C4-2B (cell line): ENCODE results near the gene GCK.

Experiments
- ZFX ChIP-seq: fragments of 450-650 bp; IDR thresholded peaks from 2 replicates; pipeline ENCODE4 v1.6.1; 2017
- TF ChIP-seq, protein P1 (sequence below): fragments of 450-650 bp; conservative IDR thresholded peaks from 2 replicates; pipeline ENCODE4 v1.5.1; 2017; ENCODE audit warnings: mild to moderate bottlenecking

- TF ChIP-seq ZFX: no peak
- TF ChIP-seq, protein P1, sequence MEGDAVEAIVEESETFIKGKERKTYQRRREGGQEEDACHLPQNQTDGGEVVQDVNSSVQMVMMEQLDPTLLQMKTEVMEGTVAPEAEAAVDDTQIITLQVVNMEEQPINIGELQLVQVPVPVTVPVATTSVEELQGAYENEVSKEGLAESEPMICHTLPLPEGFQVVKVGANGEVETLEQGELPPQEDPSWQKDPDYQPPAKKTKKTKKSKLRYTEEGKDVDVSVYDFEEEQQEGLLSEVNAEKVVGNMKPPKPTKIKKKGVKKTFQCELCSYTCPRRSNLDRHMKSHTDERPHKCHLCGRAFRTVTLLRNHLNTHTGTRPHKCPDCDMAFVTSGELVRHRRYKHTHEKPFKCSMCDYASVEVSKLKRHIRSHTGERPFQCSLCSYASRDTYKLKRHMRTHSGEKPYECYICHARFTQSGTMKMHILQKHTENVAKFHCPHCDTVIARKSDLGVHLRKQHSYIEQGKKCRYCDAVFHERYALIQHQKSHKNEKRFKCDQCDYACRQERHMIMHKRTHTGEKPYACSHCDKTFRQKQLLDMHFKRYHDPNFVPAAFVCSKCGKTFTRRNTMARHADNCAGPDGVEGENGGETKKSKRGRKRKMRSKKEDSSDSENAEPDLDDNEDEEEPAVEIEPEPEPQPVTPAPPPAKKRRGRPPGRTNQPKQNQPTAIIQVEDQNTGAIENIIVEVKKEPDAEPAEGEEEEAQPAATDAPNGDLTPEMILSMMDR: no peak
These were observed 73.0 kb downstream of the GCK start for GRCh38 chr7:44116087-44116788.
